Middle frontal gyrus (tissue), 1 donor: Measurements from ENCODE around the gene SLC44A5.
"Not testable (repeated sequence)": the region's sequence is repeated elsewhere in the genome, so short reads cannot be mapped to it uniquely, and the experiment has no call there.

Experiments used
- DNase-seq: peaks from one replicate; pipeline ENCODE4 v3.0.0-alpha.2; 2015; ENCODE audit warnings: low spot score; ENCODE audit errors: extremely low spot score

The SLC44A5 gene

DNA sequence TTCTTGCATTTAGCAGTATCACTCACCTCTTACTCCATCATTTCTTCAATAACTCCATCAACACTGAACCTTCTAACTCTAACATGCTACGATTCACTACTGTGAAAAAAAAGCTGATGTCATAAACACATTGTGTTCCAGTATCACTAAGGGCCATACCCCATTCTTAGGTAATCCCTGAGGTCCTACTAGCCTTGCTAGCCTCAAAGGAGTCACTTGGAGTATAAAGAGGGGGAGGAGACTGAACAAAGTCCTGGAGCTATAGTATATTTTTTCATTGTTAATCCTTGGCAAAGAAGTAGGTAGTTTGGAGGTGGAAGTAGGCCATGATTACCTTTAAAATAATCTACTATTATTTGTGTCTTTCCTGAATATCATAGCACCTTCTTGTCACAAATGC is at the start of gene SLC44A5:
Gene SLC44A5 (minus strand): TSS at position 101 of the 400 bp plus-strand sequence. CDS start 69,667 bp downstream, outside the sequence.
- DNase-seq: no peak

- no peak for DNase-seq
Measured at GRCh38 chr1:75655931-75656330, 45.0 kb upstream of the SLC44A5 start.

DNA sequence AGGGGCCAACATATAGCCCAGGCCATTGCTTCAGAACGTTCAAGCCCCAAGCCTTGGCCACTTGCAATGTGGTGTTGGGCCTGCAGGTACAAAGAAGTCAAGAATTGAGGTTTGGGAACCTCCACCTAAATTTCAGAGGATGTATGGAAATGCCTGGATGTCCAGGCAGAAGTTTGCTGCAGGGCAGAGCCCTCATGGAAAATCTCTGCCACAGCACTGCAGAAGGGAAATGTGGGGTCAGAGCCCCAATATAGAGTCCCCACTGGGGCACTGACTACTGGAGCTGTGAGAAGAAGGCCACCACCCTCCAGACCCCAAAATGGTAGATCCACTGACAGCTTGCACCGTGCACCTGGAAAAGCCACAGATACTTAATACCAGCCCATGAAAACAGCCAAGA is 36.3 kb upstream of the SLC44A5 start:
- not testable (repeated sequence) for DNase-seq

DNA sequence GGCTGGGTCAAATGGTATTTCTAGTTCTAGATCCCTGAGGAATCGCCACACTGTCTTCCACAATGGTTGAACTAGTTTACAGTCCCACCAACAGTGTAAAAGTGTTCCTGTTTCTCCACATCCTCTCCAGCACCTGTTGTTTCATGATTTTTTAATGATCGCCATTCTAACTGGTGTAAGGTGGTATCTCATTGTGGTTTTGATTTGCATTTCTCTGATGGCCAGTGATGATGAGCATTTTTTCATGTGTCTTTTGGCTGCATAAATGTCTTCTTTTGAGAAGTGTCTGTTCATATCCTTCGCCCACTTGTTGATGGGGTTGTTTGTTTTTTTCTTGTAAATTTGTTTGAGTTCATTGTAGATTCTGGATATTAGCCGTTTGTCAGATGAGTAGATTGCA is 34.2 kb upstream of the SLC44A5 start:
- not testable (repeated sequence) for DNase-seq

- no peak for DNase-seq
Measured at GRCh38 chr1:75643460-75643859, 32.5 kb upstream of the SLC44A5 start.

DNA sequence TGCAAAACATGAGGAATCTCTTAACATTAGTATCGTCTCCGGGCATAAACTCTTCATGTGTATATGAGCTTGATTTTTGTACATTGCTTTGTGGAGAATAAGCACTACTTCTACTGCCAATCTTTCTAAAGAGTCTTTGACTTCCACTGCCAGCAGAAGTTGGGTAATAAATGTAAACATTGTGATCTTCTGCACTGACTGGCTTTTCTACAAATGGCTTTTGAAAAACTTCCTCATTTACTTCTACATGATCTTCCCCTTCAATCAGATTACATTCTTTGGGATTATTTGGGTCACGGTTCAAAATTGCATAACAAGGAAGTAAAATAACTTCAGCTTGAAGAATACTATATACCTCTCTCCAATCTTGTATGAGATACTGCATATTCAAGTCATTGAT is 30.4 kb upstream of the SLC44A5 start:
- no peak for DNase-seq

GRCh38 chr1:75640137-75640536 is 29.2 kb upstream of the SLC44A5 start:
- DNase-seq: no peak

DNA sequence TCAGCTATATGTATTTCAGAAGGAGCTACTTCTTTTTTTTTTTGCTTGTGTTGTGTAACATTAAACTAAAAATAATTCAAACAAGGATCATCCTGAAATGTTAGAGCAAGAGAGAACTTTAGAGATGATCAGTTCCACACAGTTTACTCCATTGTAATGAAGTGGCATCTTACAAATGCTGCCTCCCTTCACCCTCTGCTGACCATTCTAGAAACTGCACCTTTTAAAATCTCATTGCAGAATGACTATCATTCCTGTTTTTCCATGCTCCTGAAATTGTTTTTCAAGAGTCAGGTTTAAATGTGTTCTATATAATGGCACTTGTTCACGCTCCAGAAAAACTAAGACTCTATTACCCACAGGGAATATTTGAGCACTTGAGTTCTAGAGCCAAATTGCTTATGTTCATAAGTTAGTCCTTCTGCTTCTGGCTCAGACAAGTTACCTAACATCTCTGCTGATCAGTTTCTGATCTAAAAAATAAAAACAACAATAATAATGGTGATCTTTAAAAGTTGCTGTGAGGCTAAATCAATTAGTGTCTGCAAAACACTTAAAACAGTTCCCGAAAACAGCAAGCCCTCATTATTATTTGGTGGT is 21.5 kb upstream of the SLC44A5 start:
- peak; percentile 48 for DNase-seq

GRCh38 chr1:75630998-75631397 is 20.1 kb upstream of the SLC44A5 start:
- DNase-seq: no peak

DNA sequence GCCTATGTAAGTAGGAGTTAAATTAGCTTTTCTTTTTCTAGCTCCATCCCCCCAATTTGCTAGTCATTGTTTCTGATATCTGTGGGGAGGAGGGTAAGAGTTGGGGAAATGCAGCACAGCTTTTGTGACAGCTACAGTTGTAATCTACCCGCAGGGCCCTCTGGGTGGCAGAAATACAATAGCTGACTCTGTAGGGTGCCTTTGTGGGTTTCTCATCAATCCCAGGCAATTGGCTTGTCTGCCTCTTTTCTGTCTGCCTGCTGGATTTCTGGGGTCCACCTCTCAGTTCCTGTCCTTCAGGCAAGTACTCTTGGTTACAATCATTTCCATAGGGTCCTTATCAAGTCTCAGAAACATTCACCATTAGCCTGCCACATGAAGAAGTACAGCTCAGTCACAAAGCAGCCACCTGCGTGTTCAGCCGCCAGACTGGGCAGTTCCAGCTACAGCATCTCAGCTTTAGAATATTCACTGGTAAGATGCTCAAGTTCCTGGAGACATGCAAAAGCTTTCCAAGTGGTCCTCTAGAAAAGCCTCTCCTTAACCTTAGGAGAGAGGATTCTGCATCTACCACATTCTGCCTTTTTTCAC is 19.2 kb upstream of the SLC44A5 start:
- DNase-seq: no peak

GRCh38 chr1:75625795-75626194 is 14.9 kb upstream of the SLC44A5 start:
- DNase-seq: no peak

GRCh38 chr1:75618382-75618781 is 7.5 kb upstream of the SLC44A5 start:
- no peak for DNase-seq

DNA sequence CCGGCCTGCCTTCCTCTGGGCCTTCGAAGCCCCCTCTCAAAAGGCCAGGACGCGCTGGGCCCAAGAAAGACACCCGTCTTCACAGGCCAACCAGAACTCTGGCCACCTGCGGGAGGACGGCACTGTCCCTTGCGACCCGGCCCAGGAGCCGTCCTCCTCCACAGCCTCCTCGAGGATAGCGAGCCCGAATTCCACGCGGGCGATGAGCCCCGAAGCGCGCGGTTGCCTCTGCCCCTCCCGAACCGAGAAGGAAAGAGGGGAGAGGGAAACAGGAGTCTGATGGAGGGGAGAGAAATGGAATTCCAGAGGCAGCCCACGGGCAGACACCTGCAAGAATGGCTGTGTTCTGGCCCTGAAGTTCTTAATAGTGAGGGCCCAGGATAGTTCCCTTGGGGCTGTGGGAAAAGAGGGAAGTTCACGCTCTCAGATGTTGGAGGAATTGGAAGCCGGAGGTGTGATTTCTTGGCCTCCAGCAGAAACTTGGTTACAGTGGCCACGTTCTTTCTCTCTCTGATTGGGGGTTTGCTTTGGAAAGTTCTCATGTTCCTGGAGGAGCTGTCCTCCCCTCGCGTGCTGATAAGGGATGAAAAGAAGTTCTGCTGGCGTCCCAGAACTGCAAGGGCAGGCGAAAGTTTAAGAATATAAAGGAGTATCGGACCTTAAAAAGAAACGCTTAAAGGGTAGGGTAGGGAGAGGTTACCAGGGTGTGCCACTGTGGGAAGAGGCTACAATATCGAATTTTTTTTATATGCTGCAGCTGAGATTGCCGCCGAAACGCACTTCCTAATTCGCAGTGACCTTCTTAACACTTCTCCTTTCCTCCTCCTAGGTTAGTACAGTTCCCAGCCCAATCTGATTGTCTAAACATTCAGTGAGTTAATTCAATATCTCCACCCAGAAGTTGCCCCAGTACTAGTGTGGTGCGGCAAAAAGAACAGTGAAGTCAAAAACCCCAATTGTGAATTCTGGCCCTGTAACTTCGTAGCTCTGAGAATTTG is 5.8 kb upstream of the SLC44A5 start:
- no peak for DNase-seq

DNA sequence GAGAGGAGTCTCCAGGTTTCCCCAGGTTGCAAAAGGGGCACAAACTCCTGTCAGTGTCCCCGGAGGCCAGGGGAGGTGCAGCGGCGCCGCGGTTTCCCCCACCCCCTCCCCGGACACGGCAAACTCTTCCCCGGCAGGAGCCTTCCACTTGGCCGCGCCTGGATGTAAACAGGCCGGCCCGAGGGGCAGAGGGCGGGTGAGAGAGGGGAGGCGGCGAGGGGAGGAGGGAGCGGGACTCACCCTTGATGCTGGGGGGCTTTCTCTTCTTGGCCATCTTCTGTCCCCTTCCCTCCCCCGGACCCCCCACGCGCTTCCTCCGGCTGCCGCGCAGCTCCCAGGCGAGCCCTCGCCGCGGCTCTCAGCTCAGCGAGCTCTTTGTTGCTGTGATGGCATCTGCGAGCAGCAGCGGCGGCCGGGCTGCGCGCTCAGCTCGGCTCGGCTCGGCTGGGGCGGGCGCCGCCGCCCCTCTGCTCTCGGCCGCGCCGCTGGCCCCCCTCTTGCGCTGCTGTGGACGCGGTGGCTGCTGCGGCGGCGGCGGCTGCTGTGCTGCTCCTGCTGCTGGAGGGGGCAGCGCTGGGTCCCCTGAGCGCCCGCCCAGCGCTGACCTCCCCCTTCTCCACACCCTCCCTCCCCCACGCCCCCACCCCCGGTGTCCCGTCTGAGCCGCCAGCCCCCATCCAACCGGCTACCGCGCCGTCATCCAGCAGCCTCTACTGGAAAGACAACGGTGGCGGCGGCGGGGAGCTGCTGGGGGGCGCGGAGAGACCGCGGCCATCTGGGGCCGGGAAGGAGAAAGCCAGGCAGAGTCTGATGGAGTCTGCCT is 4.9 kb upstream of the SLC44A5 start:
- no peak for DNase-seq

- DNase-seq: no peak
Measured at GRCh38 chr1:75614399-75614756, 3.5 kb upstream of the SLC44A5 start.

DNA sequence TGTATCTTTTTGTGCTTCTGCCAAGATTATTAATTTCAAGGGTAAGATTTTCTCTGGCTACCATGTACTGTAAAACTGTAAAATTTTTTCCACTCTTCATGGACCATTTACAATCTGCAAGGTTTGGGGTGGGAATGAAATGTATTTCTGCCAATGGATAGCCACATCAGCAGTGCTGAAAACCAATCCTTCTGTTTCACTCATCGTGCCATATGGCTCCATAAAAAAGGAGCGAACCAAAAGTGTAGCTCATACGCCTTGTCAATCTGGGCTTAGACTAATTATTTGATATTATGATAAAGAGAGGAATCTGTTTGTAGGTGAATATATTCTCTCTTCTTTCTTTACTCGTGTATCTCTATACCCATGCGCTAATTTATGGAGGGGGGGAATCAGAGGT is 3.0 kb upstream of the SLC44A5 start:
- no peak for DNase-seq

DNA sequence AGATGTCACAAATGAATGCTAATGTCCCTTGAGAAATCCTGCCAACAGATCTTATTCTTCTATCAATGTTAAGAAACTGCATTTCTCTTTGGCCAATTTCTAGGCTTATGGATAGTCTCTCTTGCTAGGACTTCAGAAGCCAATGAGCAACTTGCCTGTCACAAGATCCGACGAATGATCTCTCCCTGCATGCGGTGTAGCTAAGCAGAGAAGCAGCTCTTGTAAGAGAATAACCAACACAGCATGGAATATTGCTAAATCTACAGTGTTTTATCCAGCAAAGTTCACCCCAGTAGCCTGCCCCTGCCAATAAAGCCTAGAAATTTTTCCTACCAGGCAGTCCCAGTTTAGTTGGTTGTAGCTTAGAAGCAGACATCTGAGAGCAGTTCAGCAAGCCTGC is 2.1 kb upstream of the SLC44A5 start:
- DNase-seq: no peak

DNA sequence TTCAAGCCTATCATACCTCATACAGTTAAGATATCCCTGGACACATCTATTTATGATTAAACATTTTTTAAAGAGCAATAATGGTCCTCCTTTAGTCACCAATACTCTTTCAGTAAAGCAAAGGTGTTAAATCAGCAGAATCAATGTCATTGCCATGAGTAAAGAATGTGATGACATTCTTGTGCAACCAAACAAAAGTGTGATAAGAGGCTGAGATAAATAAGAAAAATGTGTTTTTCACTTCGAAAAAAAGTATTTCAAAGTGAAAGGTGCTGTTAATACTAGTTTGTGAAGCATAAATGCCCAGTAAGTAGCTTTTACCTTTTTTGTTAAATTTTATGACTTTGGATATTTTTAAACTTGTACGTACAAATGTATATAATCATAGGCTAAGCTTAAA is 8.4 kb downstream of the SLC44A5 start:
- DNase-seq: no peak

DNA sequence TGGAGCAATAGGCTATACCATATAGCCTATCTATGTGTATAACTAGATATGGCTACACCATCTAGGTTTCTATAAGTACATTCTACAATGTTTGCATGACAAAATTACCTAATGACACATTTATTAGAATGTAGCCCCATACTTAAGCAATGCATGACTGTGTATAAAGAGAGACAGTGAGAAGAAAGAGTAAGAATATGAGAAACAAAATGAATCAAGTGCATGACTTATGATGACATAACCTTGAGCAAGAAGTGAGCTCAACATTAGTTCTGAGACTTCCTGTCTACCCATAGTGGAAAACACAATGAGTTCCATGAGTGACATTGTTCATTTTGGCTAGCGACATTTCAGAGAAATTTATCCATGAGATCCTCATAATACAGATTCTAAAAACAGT is 10.1 kb downstream of the SLC44A5 start:
- DNase-seq: no peak

DNA sequence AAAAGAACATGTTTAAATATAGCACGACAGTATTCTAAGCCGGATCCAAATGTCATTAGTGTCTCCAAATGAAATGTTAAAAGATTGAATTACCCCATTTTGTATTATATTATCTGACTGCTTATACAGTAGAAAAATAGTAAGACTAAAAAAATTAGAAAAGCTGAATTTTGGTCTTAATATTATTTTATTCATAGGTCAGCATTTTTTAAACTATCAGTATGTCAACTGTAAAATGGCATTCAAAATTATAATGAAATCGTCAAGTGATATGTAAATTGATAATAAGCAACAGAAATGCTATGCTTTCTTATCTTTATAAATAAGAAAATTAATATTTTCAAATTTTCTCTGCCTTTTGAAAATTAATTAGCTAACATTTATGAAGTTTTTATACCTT is 16.6 kb downstream of the SLC44A5 start:
- DNase-seq: no peak

- not testable (repeated sequence) for DNase-seq
Measured at GRCh38 chr1:75593457-75593856, 17.5 kb downstream of the SLC44A5 start.
